Measurements from ENCODE around the gene ESRRG.

ESRRG gene

GRCh38 chr1:216587715-216588114 is 135.5 kb downstream of the ESRRG start:
- no peaks in the 10 kb centered on the region for H3K27me3 ChIP-seq (ENCODE audit: insufficient read depth, poor library complexity, severe bottlenecking)
- no peak for TF ChIP-seq CTCF (IDR thresholded peaks at IDR 0.05; ENCODE audit: poor library complexity, severe bottlenecking)
- DNase-seq (ENCODE audit: low spot score) (no peak), ATAC-seq (ENCODE audit: low read depth) (no peak)
- no peak overlapping the region for H3K4me3 ChIP-seq (ENCODE audit: severe bottlenecking)
- H3K27ac ChIP-seq (ENCODE audit: poor library complexity, severe bottlenecking), result no peak overlapping the region
- H3K36me3 ChIP-seq (ENCODE audit: low read depth), result no peaks in the 10 kb centered on the region
- H3K9me3 ChIP-seq (ENCODE audit: severe bottlenecking), result no peaks in the 10 kb centered on the region
- H3K4me1 ChIP-seq (ENCODE audit: insufficient read depth, poor library complexity, severe bottlenecking), result no peaks in the 10 kb centered on the region

GRCh38 chr1:216582151-216582550 is 141.1 kb downstream of the ESRRG start:
- TF ChIP-seq CTCF (IDR thresholded peaks at IDR 0.05; ENCODE audit: poor library complexity, severe bottlenecking), result no peak
- no peak for ATAC-seq (ENCODE audit: low read depth)

GRCh38 chr1:216580538-216581057 is 142.6 kb downstream of the ESRRG start:
- H3K27ac ChIP-seq (ENCODE audit: poor library complexity, severe bottlenecking), result no peak overlapping the region
- no peak for DNase-seq (ENCODE audit: low spot score)
- no peaks in the 10 kb centered on the region for H3K4me1 ChIP-seq (ENCODE audit: insufficient read depth, poor library complexity, severe bottlenecking)
- H3K9me3 ChIP-seq (ENCODE audit: severe bottlenecking), result no peaks in the 10 kb centered on the region
- no peak for TF ChIP-seq CTCF (IDR thresholded peaks at IDR 0.05; ENCODE audit: poor library complexity, severe bottlenecking)
- H3K4me3 ChIP-seq (ENCODE audit: severe bottlenecking), result no peak overlapping the region
- H3K27me3 ChIP-seq (ENCODE audit: insufficient read depth, poor library complexity, severe bottlenecking), result no peaks in the 10 kb centered on the region
- no peak for ATAC-seq (ENCODE audit: low read depth)
- no peaks in the 10 kb centered on the region for H3K36me3 ChIP-seq (ENCODE audit: low read depth)

More at GRCh38 chr1:216582151-216582550, 141.1 kb downstream of the ESRRG start:
- Histone ChIP-seq H3K4me3 (ENCODE audit: severe bottlenecking) (no peak overlapping the region), H3K4me1 (ENCODE audit: insufficient read depth, poor library complexity, severe bottlenecking) (no peaks in the 10 kb centered on the region), H3K9me3 (ENCODE audit: severe bottlenecking) (no peaks in the 10 kb centered on the region), H3K36me3 (ENCODE audit: low read depth) (no peaks in the 10 kb centered on the region), H3K27me3 (ENCODE audit: insufficient read depth, poor library complexity, severe bottlenecking) (no peaks in the 10 kb centered on the region), H3K27ac (ENCODE audit: poor library complexity, severe bottlenecking) (no peak overlapping the region)
- DNase-seq (ENCODE audit: low spot score), result no peak

- no peaks in the 10 kb centered on the region for H3K36me3 ChIP-seq (ENCODE audit: low read depth)
- H3K9me3 ChIP-seq (ENCODE audit: severe bottlenecking), result no peaks in the 10 kb centered on the region
- DNase-seq (ENCODE audit: low spot score) (no peak), ATAC-seq (ENCODE audit: low read depth) (no peak)
- no peak overlapping the region for H3K27ac ChIP-seq (ENCODE audit: poor library complexity, severe bottlenecking)
- H3K4me3 ChIP-seq (ENCODE audit: severe bottlenecking), result no peak overlapping the region
- no peaks in the 10 kb centered on the region for H3K27me3 ChIP-seq (ENCODE audit: insufficient read depth, poor library complexity, severe bottlenecking)
- TF ChIP-seq CTCF (IDR thresholded peaks at IDR 0.05; ENCODE audit: poor library complexity, severe bottlenecking), result no peak
- no peaks in the 10 kb centered on the region for H3K4me1 ChIP-seq (ENCODE audit: insufficient read depth, poor library complexity, severe bottlenecking)
Observed at GRCh38 chr1:216576234-216576937, 146.8 kb downstream of the ESRRG start.

- H3K4me1 ChIP-seq (ENCODE audit: insufficient read depth, poor library complexity, severe bottlenecking), result no peaks in the 10 kb centered on the region
- no peaks in the 10 kb centered on the region for H3K27me3 ChIP-seq (ENCODE audit: insufficient read depth, poor library complexity, severe bottlenecking)
- no peak overlapping the region for H3K27ac ChIP-seq (ENCODE audit: poor library complexity, severe bottlenecking)
- no peaks in the 10 kb centered on the region for H3K9me3 ChIP-seq (ENCODE audit: severe bottlenecking)
- no peak for DNase-seq (ENCODE audit: low spot score)
- H3K36me3 ChIP-seq (ENCODE audit: low read depth), result no peaks in the 10 kb centered on the region
- ATAC-seq (ENCODE audit: low read depth), result no peak
- no peak overlapping the region for H3K4me3 ChIP-seq (ENCODE audit: severe bottlenecking)
- TF ChIP-seq CTCF (IDR thresholded peaks at IDR 0.05; ENCODE audit: poor library complexity, severe bottlenecking), result peak; percentile 31
Observed at GRCh38 chr1:216566641-216567205, 156.5 kb downstream of the ESRRG start.

All from RWPE2 (cell line).